IgD-negative memory B cell (primary cell): Measurements from ENCODE around the gene MRPS12. TPM values are rescaled to one million over a fixed set of nuclear protein-coding genes. Genes with fewer than 3 reads are reported as not detected.

ENCODE experiments used
- H3K27ac Mint-ChIP-seq, 3 donors: one replicate each; pipeline ENCODE4 v1.8.0; 2020 to 2022; ENCODE audit warnings: mild to moderate bottlenecking in 3 of 3, mixed read lengths in 3 of 3, moderate library complexity in 1 of 3
- H3K27me3 Mint-ChIP-seq: one replicate; pipeline ENCODE4 v1.8.0; 2021; ENCODE audit warnings: mixed read lengths
- H3K36me3 Mint-ChIP-seq: one replicate; pipeline ENCODE4 v1.8.0; 2020; ENCODE audit warnings: mild to moderate bottlenecking, mixed read lengths
- H3K4me1 Mint-ChIP-seq, 3 donors: one replicate each; pipeline ENCODE4 v1.8.0; 2020 to 2022; ENCODE audit warnings: mixed read lengths in 3 of 3, mild to moderate bottlenecking in 1 of 3
- H3K4me3 Mint-ChIP-seq, 4 donors: one replicate each; pipeline ENCODE4 v1.8.0; 2020 to 2022; ENCODE audit warnings: mild to moderate bottlenecking in 4 of 4, mixed read lengths in 4 of 4, moderate library complexity in 3 of 4
- H3K9me3 Mint-ChIP-seq, 3 donors: one replicate each; pipeline ENCODE4 v1.8.0; 2020 to 2021; ENCODE audit warnings: mixed read lengths in 3 of 3, mild to moderate bottlenecking in 1 of 3
- polyA plus RNA-seq: library from polyadenylated mRNA; unstranded; fragments of 300-500 nt; fragmentation: Illumina TruSeq; gene quantifications from one replicate; pipeline ENCODE4 v1.2.3, GENCODE V29; 2021

The MRPS12 gene
- polyA plus RNA-seq, 1 donor from 2014 or later = 75.4 TPM

GRCh38 chr19:38941979-38942378 is 11.2 kb downstream of the MRPS12 start:
- H3K4me1 Mint-ChIP-seq = no peaks in the 10 kb centered on the region
- H3K27me3 Mint-ChIP-seq = peaks cover 6% of the 10 kb centered on the region
- no peak overlapping the region for H3K27ac Mint-ChIP-seq
- H3K36me3 Mint-ChIP-seq = no peaks in the 10 kb centered on the region
- peak overlapping the region in 1 of 4 donors; percentile 71 for H3K4me3 Mint-ChIP-seq
- peaks cover 0 to 2% (median 0%) of the 10 kb centered on the region in 3 donors for H3K9me3 Mint-ChIP-seq

GRCh38 chr19:38942471-38943181 is 11.9 kb downstream of the MRPS12 start:
- H3K27ac Mint-ChIP-seq = no peak overlapping the region
- no peaks in the 10 kb centered on the region for H3K36me3 Mint-ChIP-seq
- H3K9me3 Mint-ChIP-seq = peaks cover 0 to 2% (median 0%) of the 10 kb centered on the region in 3 donors
- no peak overlapping the region for H3K4me3 Mint-ChIP-seq
- no peaks in the 10 kb centered on the region for H3K4me1 Mint-ChIP-seq
- H3K27me3 Mint-ChIP-seq = peaks cover 6% of the 10 kb centered on the region

GRCh38 chr19:38944981-38945506 is 14.3 kb downstream of the MRPS12 start:
- Mint-ChIP-seq H3K4me1 (peaks cover 0 to 4% (median 2%) of the 10 kb centered on the region in 3 donors), H3K27ac (no peak overlapping the region), H3K4me3 (no peak overlapping the region), H3K9me3 (peaks cover 0 to 4% (median 0%) of the 10 kb centered on the region in 3 donors), H3K36me3 (no peaks in the 10 kb centered on the region), H3K27me3 (peaks cover 13% of the 10 kb centered on the region)

- H3K4me1 Mint-ChIP-seq = peaks cover 4 to 7% (median 5%) of the 10 kb centered on the region in 3 donors
- H3K9me3 Mint-ChIP-seq = peaks cover 0 to 6% (median 0%) of the 10 kb centered on the region in 3 donors
- no peak overlapping the region for H3K4me3 Mint-ChIP-seq
- H3K27me3 Mint-ChIP-seq = peaks cover 17% of the 10 kb centered on the region
- H3K27ac Mint-ChIP-seq = no peak overlapping the region
- no peaks in the 10 kb centered on the region for H3K36me3 Mint-ChIP-seq
Observed at GRCh38 chr19:38945562-38946228, 15.0 kb downstream of the MRPS12 start.

GRCh38 chr19:38946229-38947010 is 15.7 kb downstream of the MRPS12 start:
- no peak overlapping the region for H3K27ac Mint-ChIP-seq
- H3K27me3 Mint-ChIP-seq = peaks cover 17% of the 10 kb centered on the region
- peaks cover 4 to 7% (median 5%) of the 10 kb centered on the region in 3 donors for H3K4me1 Mint-ChIP-seq
- H3K4me3 Mint-ChIP-seq = no peak overlapping the region
- H3K9me3 Mint-ChIP-seq = peaks cover 0 to 6% (median 0%) of the 10 kb centered on the region in 3 donors
- no peaks in the 10 kb centered on the region for H3K36me3 Mint-ChIP-seq

- Mint-ChIP-seq H3K27ac (no peak overlapping the region), H3K4me1 (peaks cover 4 to 10% (median 9%) of the 10 kb centered on the region in 3 donors), H3K4me3 (peak overlapping the region in 3 of 4 donors; percentile 54 to 83 (median 63)), H3K27me3 (peaks cover 28% of the 10 kb centered on the region), H3K36me3 (no peaks in the 10 kb centered on the region), H3K9me3 (peaks cover 0 to 4% (median 0%) of the 10 kb centered on the region in 3 donors)
Observed at GRCh38 chr19:38949580-38950367, 19.0 kb downstream of the MRPS12 start.

- no peaks in the 10 kb centered on the region for H3K36me3 Mint-ChIP-seq
- H3K27ac Mint-ChIP-seq = no peak overlapping the region
- H3K27me3 Mint-ChIP-seq = peaks cover 28% of the 10 kb centered on the region
- H3K9me3 Mint-ChIP-seq = peaks cover 0 to 4% (median 0%) of the 10 kb centered on the region in 3 donors
- no peak overlapping the region for H3K4me3 Mint-ChIP-seq
- H3K4me1 Mint-ChIP-seq = peaks cover 4 to 10% (median 9%) of the 10 kb centered on the region in 3 donors
Observed at GRCh38 chr19:38951187-38951586, 20.4 kb downstream of the MRPS12 start.

- no peaks in the 10 kb centered on the region for H3K36me3 Mint-ChIP-seq
- H3K4me1 Mint-ChIP-seq = peaks cover 4 to 10% (median 9%) of the 10 kb centered on the region in 3 donors
- H3K4me3 Mint-ChIP-seq = no peak overlapping the region
- peaks cover 0 to 4% (median 0%) of the 10 kb centered on the region in 3 donors for H3K9me3 Mint-ChIP-seq
- no peak overlapping the region for H3K27ac Mint-ChIP-seq
- peaks cover 25% of the 10 kb centered on the region for H3K27me3 Mint-ChIP-seq
Observed at GRCh38 chr19:38952395-38953165, 21.8 kb downstream of the MRPS12 start.

GRCh38 chr19:38953677-38954076 is 22.9 kb downstream of the MRPS12 start:
- Mint-ChIP-seq H3K4me3 (no peak overlapping the region), H3K4me1 (peaks cover 4 to 10% (median 9%) of the 10 kb centered on the region in 3 donors), H3K27me3 (peaks cover 23% of the 10 kb centered on the region), H3K9me3 (peaks cover 0 to 4% (median 0%) of the 10 kb centered on the region in 3 donors), H3K36me3 (no peaks in the 10 kb centered on the region), H3K27ac (no peak overlapping the region)

GRCh38 chr19:38956264-38956663 is 25.5 kb downstream of the MRPS12 start:
- Mint-ChIP-seq H3K27me3 (peaks cover 13% of the 10 kb centered on the region), H3K27ac (no peak overlapping the region), H3K4me1 (peaks cover 0 to 4% (median 3%) of the 10 kb centered on the region in 3 donors), H3K36me3 (no peaks in the 10 kb centered on the region), H3K4me3 (no peak overlapping the region), H3K9me3 (no peaks in the 10 kb centered on the region)

- Mint-ChIP-seq H3K4me3 (no peak overlapping the region), H3K27ac (no peak overlapping the region), H3K4me1 (peaks cover 0 to 4% (median 4%) of the 10 kb centered on the region in 3 donors), H3K36me3 (no peaks in the 10 kb centered on the region), H3K9me3 (no peaks in the 10 kb centered on the region), H3K27me3 (peaks cover 10% of the 10 kb centered on the region)
Observed at GRCh38 chr19:38958301-38958700, 27.6 kb downstream of the MRPS12 start.

- Mint-ChIP-seq H3K4me3 (peak overlapping the region in 1 of 4 donors; percentile 17), H3K27ac (no peak overlapping the region), H3K4me1 (peaks cover 0 to 4% (median 4%) of the 10 kb centered on the region in 3 donors), H3K27me3 (peaks cover 6% of the 10 kb centered on the region), H3K36me3 (no peaks in the 10 kb centered on the region), H3K9me3 (no peaks in the 10 kb centered on the region)
Observed at GRCh38 chr19:38959618-38960017, 28.9 kb downstream of the MRPS12 start.

- Mint-ChIP-seq H3K27me3 (peaks cover 10% of the 10 kb centered on the region), H3K36me3 (no peaks in the 10 kb centered on the region), H3K9me3 (no peaks in the 10 kb centered on the region), H3K4me1 (peaks cover 0 to 4% (median 4%) of the 10 kb centered on the region in 3 donors), H3K27ac (no peak overlapping the region), H3K4me3 (no peak overlapping the region)
Observed at GRCh38 chr19:38964738-38965137, 34.0 kb downstream of the MRPS12 start.
